Measurements from ENCODE around the gene SH3YL1. TPM values are rescaled to one million over a fixed set of nuclear protein-coding genes. Genes with fewer than 3 reads are reported as not detected.
A peak's percentile ranks its signal among the peaks of the same experiment; 100 is the strongest.

Gene SH3YL1
- polyA plus RNA-seq, 1 donor (not counting 4 experiments of a cell fraction or from before 2014, with no cell fraction given), result 41.8 TPM

GRCh38 chr2:177733-178132, 86.1 kb downstream of the SH3YL1 start:
- peak overlapping the region; percentile 23 for H3K4me2 ChIP-seq (ENCODE audit: control insufficient read depth, extremely low read depth, insufficient read depth, low read depth, low read length)

GRCh38 chr2:176917-177316, 86.9 kb downstream of the SH3YL1 start:
- Histone ChIP-seq H3K27me3 (ENCODE audit: control insufficient read depth, extremely low read depth, insufficient read depth, low read length) (no peaks in the 10 kb centered on the region), H3K4me3 (ENCODE audit: control insufficient read depth in 2 of 3, extremely low read depth in 1 of 3, insufficient read depth in 2 of 3, low read depth in 1 of 3, low read length in 3 of 3) (no peak overlapping the region), H3K36me3 (ENCODE audit: control insufficient read depth in 2 of 2, extremely low read depth in 1 of 2, insufficient read depth in 2 of 2, low read length in 2 of 2) (no peaks in the 10 kb centered on the region), H3K27ac (ENCODE audit: control insufficient read depth, insufficient read depth, low read length) (no peak overlapping the region), H3K9me3 (ENCODE audit: control insufficient read depth, low read depth, low read length) (no peaks in the 10 kb centered on the region), H3K79me2 (ENCODE audit: control insufficient read depth, insufficient read depth, low read length) (no peaks in the 10 kb centered on the region), H4K20me1 (ENCODE audit: control insufficient read depth, extremely low read depth, insufficient read depth, low read length) (no peaks in the 10 kb centered on the region), H3K4me1 (ENCODE audit: control insufficient read depth, extremely low read depth, insufficient read depth, low read length) (peaks cover 22% of the 10 kb centered on the region), H2AFZ (ENCODE audit: control insufficient read depth, low read length) (no peak overlapping the region), H3K9ac (ENCODE audit: control insufficient read depth, extremely low read depth, insufficient read depth, low read length) (no peak overlapping the region), H3K4me2 (ENCODE audit: control insufficient read depth, extremely low read depth, insufficient read depth, low read depth, low read length) (peak overlapping the region; percentile 23), H3K9me1 (ENCODE audit: control insufficient read depth, extremely low read depth, insufficient read depth, low read length) (no peaks in the 10 kb centered on the region)
- peak; percentile 64 for DNase-seq (ENCODE audit: low read depth, low spot score)
- FAIRE-seq, result peak; percentile 96
- dilution Hi-C loops (cut with MboI; ENCODE audit: extremely low pct_ligation_motif_present, low sequenced_read_pairs), result no loop called here
- no peak for TF ChIP-seq CTCF (optimal IDR thresholded peaks at IDR 0.05 in 1 of 3, IDR thresholded peaks at IDR 0.05 in 1 of 3, conservative IDR thresholded peaks at IDR 0.05 in 1 of 3; ENCODE audit: extremely low read depth in 1 of 3, insufficient read depth in 2 of 3, low read length in 3 of 3)
- no peak for TF ChIP-seq EZH2 (IDR thresholded peaks at IDR 0.05; ENCODE audit: low read length)

More at GRCh38 chr2:177733-178132, 86.1 kb downstream of the SH3YL1 start:
- TF ChIP-seq EZH2 (IDR thresholded peaks at IDR 0.05; ENCODE audit: low read length) (no peak), CTCF (optimal IDR thresholded peaks at IDR 0.05 in 1 of 3, IDR thresholded peaks at IDR 0.05 in 1 of 3, conservative IDR thresholded peaks at IDR 0.05 in 1 of 3; ENCODE audit: extremely low read depth in 1 of 3, insufficient read depth in 2 of 3, low read length in 3 of 3) (peak in 1 of 3 experiments; percentile 11)
- H3K4me1 ChIP-seq (ENCODE audit: control insufficient read depth, extremely low read depth, insufficient read depth, low read length), result peaks cover 22% of the 10 kb centered on the region
- no peak for DNase-seq (ENCODE audit: low read depth, low spot score)
- FAIRE-seq, result peak; percentile 34
- no peaks in the 10 kb centered on the region for H3K79me2 ChIP-seq (ENCODE audit: control insufficient read depth, insufficient read depth, low read length)
- H3K4me3 ChIP-seq (ENCODE audit: control insufficient read depth in 2 of 3, extremely low read depth in 1 of 3, insufficient read depth in 2 of 3, low read depth in 1 of 3, low read length in 3 of 3), result no peak overlapping the region
- H2AFZ ChIP-seq (ENCODE audit: control insufficient read depth, low read length), result no peak overlapping the region
- H3K9me1 ChIP-seq (ENCODE audit: control insufficient read depth, extremely low read depth, insufficient read depth, low read length), result no peaks in the 10 kb centered on the region
- H3K9me3 ChIP-seq (ENCODE audit: control insufficient read depth, low read depth, low read length), result no peaks in the 10 kb centered on the region
- H3K27me3 ChIP-seq (ENCODE audit: control insufficient read depth, extremely low read depth, insufficient read depth, low read length), result no peaks in the 10 kb centered on the region
- no peak overlapping the region for H3K9ac ChIP-seq (ENCODE audit: control insufficient read depth, extremely low read depth, insufficient read depth, low read length)
- H4K20me1 ChIP-seq (ENCODE audit: control insufficient read depth, extremely low read depth, insufficient read depth, low read length), result no peaks in the 10 kb centered on the region
- no peaks in the 10 kb centered on the region for H3K36me3 ChIP-seq (ENCODE audit: control insufficient read depth in 2 of 2, extremely low read depth in 1 of 2, insufficient read depth in 2 of 2, low read length in 2 of 2)
- H3K27ac ChIP-seq (ENCODE audit: control insufficient read depth, insufficient read depth, low read length), result no peak overlapping the region
- dilution Hi-C loops (cut with MboI; ENCODE audit: extremely low pct_ligation_motif_present, low sequenced_read_pairs), result no loop called here
